SKM-1 (cell line): ENCODE results near the gene LGR4.
"Not testable (repeated sequence)": the region's sequence is repeated elsewhere in the genome, so short reads cannot be mapped to it uniquely, and the experiment has no call there.

Experiments
- DNase-seq: peaks from one replicate; lab custom pipeline; 2025; ENCODE audit not compliant: unreplicated experiment; lab: John Stamatoyannopoulos, UW

The LGR4 gene

GRCh38 chr11:27460158-27460978 is 12.2 kb downstream of the LGR4 start:
- no peak for DNase-seq

- DNase-seq, result no peak
Measured at GRCh38 chr11:27459191-27459590, 13.4 kb downstream of the LGR4 start.

GRCh38 chr11:27458182-27458581 is 14.4 kb downstream of the LGR4 start:
- DNase-seq, result no peak

- DNase-seq, result no peak
Measured at GRCh38 chr11:27456795-27457329, 15.7 kb downstream of the LGR4 start.

- no peak for DNase-seq
Measured at GRCh38 chr11:27456140-27456794, 16.3 kb downstream of the LGR4 start.

- no peak for DNase-seq
Measured at GRCh38 chr11:27455667-27456066, 16.9 kb downstream of the LGR4 start.

- no peak for DNase-seq
Measured at GRCh38 chr11:27453701-27454100, 18.9 kb downstream of the LGR4 start.

- DNase-seq, result no peak
Measured at GRCh38 chr11:27452147-27452546, 20.4 kb downstream of the LGR4 start.

GRCh38 chr11:27451244-27451965 is 21.2 kb downstream of the LGR4 start:
- no peak for DNase-seq

- DNase-seq, result not testable (repeated sequence)
Measured at GRCh38 chr11:27448184-27448540, 24.4 kb downstream of the LGR4 start.

GRCh38 chr11:27447288-27448183 is 25.1 kb downstream of the LGR4 start:
- no peak for DNase-seq

- DNase-seq, result no peak
Measured at GRCh38 chr11:27445625-27446024, 27.0 kb downstream of the LGR4 start.

- no peak for DNase-seq
Measured at GRCh38 chr11:27444801-27445215, 27.8 kb downstream of the LGR4 start.

- DNase-seq, result no peak
Measured at GRCh38 chr11:27443746-27444507, 28.7 kb downstream of the LGR4 start.

GRCh38 chr11:27443227-27443626 is 29.4 kb downstream of the LGR4 start:
- no peak for DNase-seq

- DNase-seq, result no peak
Measured at GRCh38 chr11:27440090-27440489, 32.5 kb downstream of the LGR4 start.

GRCh38 chr11:27438595-27438981 is 34.0 kb downstream of the LGR4 start:
- no peak for DNase-seq

- no peak for DNase-seq
Measured at GRCh38 chr11:27437829-27438594, 34.6 kb downstream of the LGR4 start.

- DNase-seq, result no peak
Measured at GRCh38 chr11:27436916-27437315, 35.7 kb downstream of the LGR4 start.
